Glutamatergic neuron (in vitro differentiated cells): ENCODE results near the gene TMEM185B. TPM values are rescaled to one million over a fixed set of nuclear protein-coding genes. Genes with fewer than 3 reads are reported as not detected.

Experiments used
- DNase-seq: peaks from one replicate; pipeline ENCODE4 v3.0.0; 2022
- H3K27ac Mint-ChIP-seq: one replicate; pipeline ENCODE4 v1.8.0; 2020; ENCODE audit warnings: mild to moderate bottlenecking, mixed read lengths, inconsistent platforms; ENCODE audit not compliant: unreplicated experiment
- H3K27me3 Mint-ChIP-seq: one replicate; pipeline ENCODE4 v1.8.0; 2020; ENCODE audit warnings: mild to moderate bottlenecking, moderate library complexity, mixed read lengths, inconsistent platforms; ENCODE audit not compliant: unreplicated experiment
- H3K36me3 Mint-ChIP-seq: one replicate; pipeline ENCODE4 v1.8.0; 2020; ENCODE audit warnings: mild to moderate bottlenecking, mixed read lengths, inconsistent platforms; ENCODE audit not compliant: unreplicated experiment
- H3K4me1 Mint-ChIP-seq: one replicate; pipeline ENCODE4 v1.8.0; 2020; ENCODE audit warnings: mild to moderate bottlenecking, low read depth, mixed read lengths, inconsistent platforms; ENCODE audit not compliant: unreplicated experiment
- H3K4me3 Mint-ChIP-seq: one replicate; pipeline ENCODE4 v1.8.0; 2020; ENCODE audit warnings: mild to moderate bottlenecking, mixed read lengths, inconsistent platforms; ENCODE audit not compliant: unreplicated experiment
- H3K9me3 Mint-ChIP-seq: one replicate; pipeline ENCODE4 v1.8.0; 2020; ENCODE audit warnings: mild to moderate bottlenecking, moderate library complexity, mixed read lengths, inconsistent platforms; ENCODE audit not compliant: unreplicated experiment
- CTCF ChIP-seq: fragments of 200-600 bp; sonication (generic); IDR thresholded peaks from one replicate; pipeline ENCODE4 v1.5.0; 2021; ENCODE audit not compliant: partially characterized antibody, unreplicated experiment
- total RNA-seq: library from RNA; stranded (reverse); fragmentation: NEBNext Ultra II Directional; extraction: Animal tissue kit (Norgen Biotek cat#: 25700); gene quantifications from one replicate; pipeline ENCODE4 v1.2.1, GENCODE V29; 2021; ENCODE audit not compliant: unreplicated experiment

The TMEM185B gene
- total RNA-seq, 1 donor from 2014 or later, result 12.3 TPM

DNA sequence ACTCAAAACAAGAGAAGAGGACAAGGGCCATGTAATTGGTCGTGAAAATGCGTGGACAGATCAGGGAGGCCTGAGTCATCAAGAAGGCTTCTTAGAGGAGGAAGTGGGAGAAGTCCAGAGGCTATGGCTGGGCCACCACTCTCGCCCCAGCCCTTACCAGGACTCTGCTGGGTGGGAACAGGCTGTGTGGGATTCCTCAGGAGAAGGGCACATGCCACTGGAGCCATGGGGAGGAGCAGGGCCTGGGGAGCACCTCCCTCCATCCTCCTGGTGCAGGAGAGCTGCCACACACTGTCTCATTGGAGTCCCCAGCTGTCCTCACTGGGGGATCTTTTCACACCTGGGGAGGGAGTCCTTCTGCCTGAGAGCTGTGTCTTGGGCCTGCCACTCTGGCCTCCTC lies 20.0 kb upstream of the TMEM185B start:
- no peak for DNase-seq
- Mint-ChIP-seq H3K4me3 (no peak overlapping the region), H3K27me3 (peaks cover 8% of the 10 kb centered on the region), H3K4me1 (peaks cover 3% of the 10 kb centered on the region), H3K27ac (no peak overlapping the region), H3K9me3 (peaks cover 1% of the 10 kb centered on the region), H3K36me3 (no peaks in the 10 kb centered on the region)
- no peak for TF ChIP-seq CTCF

GRCh38 chr2:120241684-120242083 lies 18.5 kb upstream of the TMEM185B start:
- H3K27ac Mint-ChIP-seq, result no peak overlapping the region
- no peak for DNase-seq
- peaks cover 1% of the 10 kb centered on the region for H3K9me3 Mint-ChIP-seq
- peaks cover 9% of the 10 kb centered on the region for H3K27me3 Mint-ChIP-seq
- TF ChIP-seq CTCF, result no peak
- no peaks in the 10 kb centered on the region for H3K4me1 Mint-ChIP-seq
- no peaks in the 10 kb centered on the region for H3K36me3 Mint-ChIP-seq
- H3K4me3 Mint-ChIP-seq, result no peak overlapping the region

DNA sequence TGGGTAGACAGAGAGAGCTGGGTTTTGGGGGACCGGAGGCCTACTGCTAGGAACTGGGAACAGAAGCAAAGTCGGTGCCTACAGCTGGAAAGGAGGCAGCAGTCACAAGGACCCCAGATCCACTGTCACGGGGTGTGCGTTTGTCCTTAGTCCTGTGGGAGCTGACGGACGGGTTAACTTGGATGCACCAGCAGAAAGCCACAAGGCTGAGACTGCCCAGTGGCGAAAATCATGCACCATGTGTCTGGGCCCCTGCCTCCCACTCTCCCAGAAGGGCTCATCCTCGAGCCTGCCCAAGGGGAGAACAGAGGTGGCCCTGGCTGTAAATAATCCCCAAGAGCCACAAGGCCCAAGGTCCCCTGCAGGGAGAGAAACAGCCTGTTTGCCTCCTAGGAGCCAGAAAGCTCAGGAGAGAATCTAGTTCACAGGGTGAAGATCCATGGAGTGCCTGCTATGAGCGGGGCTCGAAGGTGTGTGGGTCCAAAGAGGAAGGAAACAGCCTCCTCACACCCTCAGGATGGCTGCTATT lies 17.8 kb upstream of the TMEM185B start:
- Mint-ChIP-seq H3K27me3 (peaks cover 9% of the 10 kb centered on the region), H3K36me3 (no peaks in the 10 kb centered on the region), H3K4me1 (no peaks in the 10 kb centered on the region), H3K4me3 (no peak overlapping the region), H3K9me3 (peaks cover 1% of the 10 kb centered on the region), H3K27ac (no peak overlapping the region)
- DNase-seq, result no peak
- TF ChIP-seq CTCF, result no peak

DNA sequence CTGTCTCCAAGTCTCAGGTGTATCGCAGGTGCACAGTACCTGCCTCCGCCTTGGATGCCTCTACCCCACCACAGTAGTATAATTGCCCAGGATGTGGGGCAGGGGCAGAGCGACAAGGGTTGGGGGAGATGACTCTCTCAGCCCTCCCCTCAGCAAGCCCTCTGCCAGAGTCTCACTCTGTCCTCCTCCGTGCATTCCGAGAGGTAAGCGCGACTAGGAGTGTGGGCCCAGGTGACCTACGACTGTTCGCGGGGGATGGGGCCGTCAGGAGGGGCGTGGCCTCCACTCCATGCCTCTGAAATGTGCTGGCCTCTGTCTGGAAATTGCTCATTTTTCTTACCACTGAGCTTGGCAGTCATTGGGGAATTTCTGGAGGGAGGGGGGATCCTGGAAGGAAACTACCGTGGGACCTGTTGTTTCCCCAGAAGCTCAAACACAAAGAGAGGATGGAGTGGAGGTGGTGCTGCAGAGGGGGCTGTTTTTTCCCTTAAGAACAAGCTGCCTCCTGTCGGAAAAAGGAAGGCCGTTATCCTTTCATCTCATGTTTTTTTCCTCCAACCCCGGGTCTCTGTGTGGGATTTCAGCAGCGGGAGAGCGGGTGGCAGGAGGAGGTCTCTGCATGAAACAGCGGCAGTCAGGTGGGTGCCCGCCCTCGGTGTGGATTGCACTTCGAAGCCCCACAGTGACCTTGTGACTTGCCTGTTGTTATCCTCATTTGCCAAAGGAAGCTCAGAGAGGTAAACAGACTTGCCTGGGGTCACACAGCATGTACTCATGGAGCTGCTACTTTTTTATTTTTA lies 16.5 kb upstream of the TMEM185B start:
- no peak for TF ChIP-seq CTCF
- Mint-ChIP-seq H3K4me1 (no peaks in the 10 kb centered on the region), H3K36me3 (no peaks in the 10 kb centered on the region), H3K9me3 (peaks cover 3% of the 10 kb centered on the region), H3K27me3 (peaks cover 10% of the 10 kb centered on the region), H3K27ac (no peak overlapping the region), H3K4me3 (no peak overlapping the region)
- no peak for DNase-seq
